ENCODE data around the gene NUP93. TPM values are rescaled to one million over a fixed set of nuclear protein-coding genes. Genes with fewer than 3 reads are reported as not detected.

NUP93 gene
- total RNA-seq, 2 donors from 2014 or later, result 25.7 to 38.7 TPM

- Histone ChIP-seq H3K9me3 (no peaks in the 10 kb centered on the region), H3K4me1 (ENCODE audit: control insufficient read depth in 1 of 2, low read depth in 2 of 2) (peaks cover 19 to 25% of the 10 kb centered on the region in 2 donors), H3K27me3 (replicated peaks; ENCODE audit: insufficient read depth) (no peaks in the 10 kb centered on the region), H3K27ac (peak overlapping the region in 1 of 2 donors; percentile 12), H3K4me3 (no peak overlapping the region), H3K36me3 (peaks cover 9% of the 10 kb centered on the region)
- TF ChIP-seq CTCF (IDR thresholded peaks at IDR 0.05), result no peak
- ATAC-seq (ENCODE audit: insufficient number of reproducible peaks, low FRiP score, low read depth), result no peak
- DNase-seq (ENCODE audit: low spot score), result no peak
These were observed 117.4 kb downstream of the NUP93 start for GRCh38 chr16:56847173-56847910.

- Histone ChIP-seq H3K36me3 (peaks cover 3% of the 10 kb centered on the region), H3K27me3 (replicated peaks; ENCODE audit: insufficient read depth) (no peaks in the 10 kb centered on the region), H3K27ac (peak overlapping the region; percentile 9 to 41), H3K4me1 (ENCODE audit: control insufficient read depth in 1 of 2, low read depth in 2 of 2) (peaks cover 19 to 25% of the 10 kb centered on the region in 2 donors), H3K9me3 (no peaks in the 10 kb centered on the region), H3K4me3 (no peak overlapping the region)
- ATAC-seq (ENCODE audit: insufficient number of reproducible peaks, low FRiP score, low read depth), result peak; percentile 47
- TF ChIP-seq CTCF (IDR thresholded peaks at IDR 0.05), result no peak
- DNase-seq (ENCODE audit: low spot score), result peak; percentile 15
These were observed 118.4 kb downstream of the NUP93 start for GRCh38 chr16:56848029-56848936.

GRCh38 chr16:56848955-56849689 is 119.2 kb downstream of the NUP93 start:
- ATAC-seq (ENCODE audit: insufficient number of reproducible peaks, low FRiP score, low read depth) (no peak), DNase-seq (ENCODE audit: low spot score) (no peak)
- no peaks in the 10 kb centered on the region for H3K36me3 ChIP-seq
- no peak overlapping the region for H3K4me3 ChIP-seq
- H3K9me3 ChIP-seq, result no peaks in the 10 kb centered on the region
- peaks cover 19 to 25% of the 10 kb centered on the region in 2 donors for H3K4me1 ChIP-seq (ENCODE audit: control insufficient read depth in 1 of 2, low read depth in 2 of 2)
- H3K27ac ChIP-seq, result peak overlapping the region in 1 of 2 donors; percentile 41
- no peak for TF ChIP-seq CTCF (IDR thresholded peaks at IDR 0.05)
- H3K27me3 ChIP-seq (replicated peaks; ENCODE audit: insufficient read depth), result no peaks in the 10 kb centered on the region

GRCh38 chr16:56849690-56850680 is 120.1 kb downstream of the NUP93 start:
- TF ChIP-seq CTCF (IDR thresholded peaks at IDR 0.05), result no peak
- DNase-seq (ENCODE audit: low spot score) (no peak), ATAC-seq (ENCODE audit: insufficient number of reproducible peaks, low FRiP score, low read depth) (no peak)
- no peaks in the 10 kb centered on the region for H3K36me3 ChIP-seq
- no peaks in the 10 kb centered on the region for H3K9me3 ChIP-seq
- H3K4me3 ChIP-seq, result no peak overlapping the region
- peak overlapping the region in 1 of 2 donors; percentile 41 for H3K27ac ChIP-seq
- no peaks in the 10 kb centered on the region for H3K27me3 ChIP-seq (replicated peaks; ENCODE audit: insufficient read depth)
- peaks cover 19 to 25% of the 10 kb centered on the region in 2 donors for H3K4me1 ChIP-seq (ENCODE audit: control insufficient read depth in 1 of 2, low read depth in 2 of 2)
